ENCODE results near the gene PEPD. TPM values are rescaled to one million over a fixed set of nuclear protein-coding genes. Genes with fewer than 3 reads are reported as not detected.

Gene PEPD
- polyA plus RNA-seq, 3 donors: 61.5 to 218 (median 171) TPM

DNA sequence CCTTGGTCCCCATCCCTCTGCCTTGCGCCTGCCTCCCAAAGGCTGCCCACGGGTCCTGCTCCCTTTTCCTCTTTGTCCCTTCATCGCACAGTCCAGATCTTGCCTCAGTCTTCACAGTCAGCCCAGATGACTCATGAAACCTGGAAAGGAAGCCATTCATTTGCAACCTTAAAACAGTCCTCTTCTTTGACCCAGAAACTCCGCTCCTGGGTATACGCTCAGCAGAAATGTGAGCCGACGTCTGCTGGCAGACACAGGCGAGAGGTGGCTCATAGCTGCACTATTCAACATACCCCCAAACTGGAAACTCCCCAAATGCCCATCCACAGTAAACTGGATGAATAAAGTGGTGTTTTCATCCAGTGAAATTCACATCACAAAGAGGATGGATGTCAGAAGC, 13.6 kb upstream of the PEPD start:
- no peaks in the 10 kb centered on the region for H3K4me1 Mint-ChIP-seq
- H3K4me1 ChIP-seq (ENCODE audit: control insufficient read depth in 1 of 2, insufficient read depth in 2 of 2, low read length in 2 of 2): no peaks in the 10 kb centered on the region
- H3K9me3 Mint-ChIP-seq: peaks cover 0 to 3% (median 0%) of the 10 kb centered on the region in 7 donors
- H3K4me3 ChIP-seq (replicated peaks in 1 of 3; ENCODE audit: low read depth in 2 of 3, low read length in 3 of 3): no peak overlapping the region
- TF ChIP-seq CTCF (IDR thresholded peaks at IDR 0.05): no peak
- H3K27ac ChIP-seq (ENCODE audit: low read depth in 1 of 2, low read length in 2 of 2): no peak overlapping the region
- intact Hi-C loops (cut with micrococcal nuclease): no loop called here
- no peaks in the 10 kb centered on the region for H4K20me1 ChIP-seq (ENCODE audit: insufficient read depth, low read length)
- H3K27me3 ChIP-seq (ENCODE audit: control insufficient read depth in 2 of 2, insufficient read depth in 2 of 2, low read length in 2 of 2): no peaks in the 10 kb centered on the region
- H3K4me2 ChIP-seq (replicated peaks; ENCODE audit: extremely low read depth, low read length, poor library complexity, severe bottlenecking): no peak overlapping the region
- no peaks in the 10 kb centered on the region for H3K9me3 ChIP-seq (replicated peaks in 1 of 2; ENCODE audit: control insufficient read depth in 1 of 2, insufficient read depth in 1 of 2, low read length in 2 of 2)
- no peaks in the 10 kb centered on the region for H3K79me2 ChIP-seq (ENCODE audit: insufficient read depth, low read length)
- H3K36me3 ChIP-seq (replicated peaks in 1 of 2; ENCODE audit: control insufficient read depth in 1 of 2, insufficient read depth in 2 of 2, low read length in 2 of 2): no peaks in the 10 kb centered on the region
- H3K27ac Mint-ChIP-seq: no peak overlapping the region
- H3K9ac ChIP-seq (ENCODE audit: insufficient read depth, low read length, poor library complexity, severe bottlenecking): no peak overlapping the region
- 55% methylated on average over 4 of the region's 8 CpGs for WGBS (ENCODE audit: insufficient coverage)
- H2AFZ ChIP-seq (ENCODE audit: insufficient read depth, low read depth, low read length, poor library complexity, severe bottlenecking): no peak overlapping the region
- no peaks in the 10 kb centered on the region for H3K36me3 Mint-ChIP-seq
- no peak overlapping the region for H3K4me3 Mint-ChIP-seq
- H3K27me3 Mint-ChIP-seq (ENCODE audit: low read depth in 3 of 3): peaks cover 15 to 25% (median 23%) of the 10 kb centered on the region in 3 donors
- no peak for DNase-seq

DNA sequence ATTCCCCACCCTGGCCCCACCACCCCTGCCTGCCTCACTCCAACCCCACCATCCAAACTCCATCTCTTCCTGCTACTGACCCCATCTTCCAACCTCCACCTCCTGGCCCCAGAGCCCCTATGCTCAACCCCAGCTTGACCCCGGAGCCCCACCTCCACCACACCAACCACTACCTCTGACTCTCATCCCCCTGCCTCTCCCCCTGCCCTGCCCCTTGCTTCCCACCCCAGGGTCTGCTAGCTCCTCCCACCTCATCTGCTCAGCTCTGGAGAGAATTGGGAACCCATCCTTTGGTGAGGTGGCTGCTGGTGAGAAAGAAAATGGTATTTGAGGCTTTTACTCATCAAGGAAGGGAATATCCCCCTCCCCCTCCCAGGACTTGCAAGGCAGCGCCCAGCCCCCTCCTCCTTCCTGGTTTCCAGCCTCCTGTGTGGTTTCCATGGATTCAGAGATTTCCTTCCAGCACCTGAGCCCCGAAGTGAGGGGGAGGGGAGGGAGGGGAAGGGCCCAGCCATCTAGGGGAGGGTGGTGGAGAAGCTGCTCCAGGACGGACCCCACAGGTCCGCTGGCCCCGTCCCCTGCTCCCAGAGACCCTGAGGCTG, 11.4 kb upstream of the PEPD start:
- TF ChIP-seq CTCF (IDR thresholded peaks at IDR 0.05): no peak
- Histone ChIP-seq H3K9ac (ENCODE audit: insufficient read depth, low read length, poor library complexity, severe bottlenecking) (no peak overlapping the region), H3K27me3 (ENCODE audit: control insufficient read depth in 2 of 2, insufficient read depth in 2 of 2, low read length in 2 of 2) (no peaks in the 10 kb centered on the region), H3K4me3 (replicated peaks in 1 of 3; ENCODE audit: low read depth in 2 of 3, low read length in 3 of 3) (no peak overlapping the region), H3K79me2 (ENCODE audit: insufficient read depth, low read length) (no peaks in the 10 kb centered on the region), H3K4me1 (ENCODE audit: control insufficient read depth in 1 of 2, insufficient read depth in 2 of 2, low read length in 2 of 2) (no peaks in the 10 kb centered on the region), H2AFZ (ENCODE audit: insufficient read depth, low read depth, low read length, poor library complexity, severe bottlenecking) (no peak overlapping the region), H4K20me1 (ENCODE audit: insufficient read depth, low read length) (no peaks in the 10 kb centered on the region), H3K9me3 (replicated peaks in 1 of 2; ENCODE audit: control insufficient read depth in 1 of 2, insufficient read depth in 1 of 2, low read length in 2 of 2) (no peaks in the 10 kb centered on the region), H3K36me3 (replicated peaks in 1 of 2; ENCODE audit: control insufficient read depth in 1 of 2, insufficient read depth in 2 of 2, low read length in 2 of 2) (no peaks in the 10 kb centered on the region), H3K4me2 (replicated peaks; ENCODE audit: extremely low read depth, low read length, poor library complexity, severe bottlenecking) (no peak overlapping the region), H3K27ac (ENCODE audit: low read depth in 1 of 2, low read length in 2 of 2) (no peak overlapping the region)
- Mint-ChIP-seq H3K27me3 (ENCODE audit: low read depth in 3 of 3) (peaks cover 14 to 27% (median 21%) of the 10 kb centered on the region in 3 donors), H3K27ac (no peak overlapping the region), H3K36me3 (no peaks in the 10 kb centered on the region), H3K4me3 (no peak overlapping the region), H3K4me1 (no peaks in the 10 kb centered on the region), H3K9me3 (no peaks in the 10 kb centered on the region)
- no peak for DNase-seq
- intact Hi-C loops (cut with micrococcal nuclease): no loop called here
- WGBS (ENCODE audit: insufficient coverage): 50% methylated on average over 3 of the region's 6 CpGs
